Measurements from ENCODE around the gene RUNDC3A. TPM values are rescaled to one million over a fixed set of nuclear protein-coding genes. Genes with fewer than 3 reads are reported as not detected.
A peak's percentile ranks its signal among the peaks of the same experiment; 100 is the strongest.
"Not testable (repeated sequence)": the region's sequence is repeated elsewhere in the genome, so short reads cannot be mapped to it uniquely, and the experiment has no call there.

Gene RUNDC3A
- total RNA-seq, 1 donor from 2014 or later: 0.13 TPM

DNA sequence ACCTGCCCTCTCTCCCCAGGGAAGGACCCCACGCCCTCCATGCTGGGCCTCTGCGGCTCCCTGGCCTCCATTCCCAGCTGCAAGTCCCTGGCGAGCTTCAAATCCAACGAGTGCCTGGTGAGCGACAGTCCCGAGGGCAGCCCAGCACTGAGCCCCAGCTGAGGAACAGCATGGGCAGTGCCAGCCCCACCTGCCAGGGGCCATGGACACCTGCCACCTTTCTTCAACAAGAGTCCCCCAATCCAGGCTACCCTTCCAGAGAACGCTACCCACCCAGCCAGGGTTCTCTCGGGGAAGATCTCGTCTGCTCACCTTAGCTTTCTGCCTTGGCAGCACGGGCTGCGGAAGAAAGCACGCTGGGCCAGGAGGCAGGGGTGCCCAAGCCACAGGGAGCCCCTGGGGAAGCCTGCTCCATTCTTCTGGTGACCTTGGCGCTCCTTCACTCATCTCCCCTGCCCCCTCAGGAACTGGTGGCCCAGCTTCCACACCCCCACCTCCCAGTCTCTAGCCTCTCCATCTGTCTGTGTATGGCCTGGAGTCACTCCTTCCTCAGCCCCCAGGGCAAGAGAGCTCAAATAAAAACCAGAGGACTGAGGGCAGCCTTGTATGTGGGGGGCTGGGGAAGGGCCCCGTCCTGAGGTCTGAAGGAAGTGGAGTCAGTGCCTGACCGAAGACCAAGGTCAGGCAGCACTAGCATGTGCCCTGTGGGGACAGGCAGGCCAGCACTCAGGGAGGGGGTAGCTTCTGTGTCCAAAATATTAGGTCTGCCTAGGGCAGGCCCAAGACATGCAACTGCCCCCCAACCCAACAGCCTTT is 9.9 kb downstream of the RUNDC3A start:
- no peak for DNase-seq (ENCODE audit: low spot score)

DNA sequence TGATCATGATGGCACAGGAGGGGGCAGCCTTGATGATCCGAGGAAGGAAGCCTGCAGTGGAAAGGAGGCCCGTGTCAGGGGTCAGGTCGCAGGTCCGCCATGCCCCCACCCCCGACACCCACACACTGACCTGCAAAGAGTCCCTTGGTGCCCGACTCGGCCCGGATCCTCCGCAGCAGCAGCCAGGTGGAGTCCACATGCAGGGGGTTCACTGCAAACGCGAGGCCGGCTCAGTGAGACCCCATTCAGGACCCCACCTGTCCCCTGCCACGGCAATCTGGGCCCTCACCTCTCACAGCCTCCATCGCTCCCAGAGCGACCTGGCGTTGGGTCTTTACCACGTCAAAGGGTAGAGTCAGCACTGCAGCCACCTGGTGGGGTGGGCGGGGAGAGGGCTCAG is 11.7 kb downstream of the RUNDC3A start:
- no peak for DNase-seq (ENCODE audit: low spot score)

DNA sequence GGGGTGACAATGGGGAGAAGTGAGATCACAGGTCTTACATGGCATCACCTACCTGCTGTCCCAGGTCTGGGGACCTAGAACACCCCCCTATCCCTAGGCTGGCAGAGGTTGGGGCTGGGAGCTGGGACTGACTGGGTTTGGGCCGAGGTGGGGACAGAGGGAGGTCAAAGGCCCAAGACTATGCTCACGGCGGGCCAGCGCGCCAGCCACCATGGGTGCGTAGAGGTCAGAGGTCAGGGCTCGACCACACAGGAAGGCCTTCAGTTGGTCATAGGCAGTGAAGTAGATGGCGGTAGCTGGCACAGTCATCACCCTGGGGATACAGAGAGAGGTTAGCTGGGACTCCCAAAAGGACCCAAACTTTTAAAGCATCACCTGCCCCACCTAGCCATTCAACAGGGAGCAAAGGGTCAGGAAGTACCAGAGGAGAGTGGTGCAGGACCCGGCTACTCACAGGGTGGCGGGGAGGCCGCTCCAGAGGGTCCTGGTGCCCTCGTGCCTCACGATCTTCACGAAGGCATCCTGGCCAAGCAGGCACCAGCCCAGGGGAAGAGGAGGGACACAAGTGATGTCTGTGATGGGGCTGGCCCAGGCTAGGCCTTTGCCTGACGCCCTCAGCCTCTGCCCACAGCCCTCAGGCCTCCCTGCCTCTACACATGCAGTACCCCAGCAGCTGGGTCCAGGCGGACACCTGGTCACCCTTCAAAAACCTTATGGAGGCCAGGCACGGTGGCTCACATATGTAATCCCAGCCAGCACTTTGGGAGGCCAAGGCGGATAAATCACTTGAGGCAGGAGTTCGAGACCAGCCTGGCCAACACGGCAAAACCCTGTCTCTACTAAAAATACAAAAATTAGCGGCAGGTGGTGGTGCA is 13.1 kb downstream of the RUNDC3A start:
- DNase-seq (ENCODE audit: low spot score): no peak

DNA sequence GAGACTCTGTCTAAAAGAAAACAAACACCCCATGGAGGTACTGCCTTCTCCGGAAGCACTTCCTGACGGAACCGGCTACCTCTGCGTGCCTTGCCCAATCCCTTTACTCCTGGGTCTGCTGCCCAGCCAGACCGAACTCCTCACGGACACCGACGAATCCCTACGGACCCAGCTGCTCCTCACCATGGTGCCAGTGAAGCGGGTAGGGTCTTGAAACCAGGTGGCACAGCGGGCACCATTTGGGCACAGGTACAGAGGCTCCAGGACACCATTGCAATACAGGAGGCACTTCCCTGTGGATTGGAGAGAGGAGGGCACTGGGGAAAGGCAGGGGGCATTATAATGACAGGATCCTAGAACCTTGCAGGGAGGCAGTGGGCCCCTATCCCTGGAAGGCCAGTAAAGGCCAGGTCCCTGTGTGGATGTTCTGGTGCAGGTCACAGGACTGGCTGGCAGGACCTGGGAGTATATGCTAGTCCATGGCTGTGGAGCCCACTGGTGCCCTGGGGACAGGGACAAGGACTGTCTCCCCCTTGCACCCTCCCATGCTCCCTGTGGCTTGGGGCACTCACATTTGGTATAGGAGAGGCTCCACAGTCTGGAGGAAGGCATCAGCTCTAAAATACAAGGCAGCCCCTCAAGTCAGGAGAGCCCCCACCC is 14.0 kb downstream of the RUNDC3A start:
- DNase-seq (ENCODE audit: low spot score): no peak

DNA sequence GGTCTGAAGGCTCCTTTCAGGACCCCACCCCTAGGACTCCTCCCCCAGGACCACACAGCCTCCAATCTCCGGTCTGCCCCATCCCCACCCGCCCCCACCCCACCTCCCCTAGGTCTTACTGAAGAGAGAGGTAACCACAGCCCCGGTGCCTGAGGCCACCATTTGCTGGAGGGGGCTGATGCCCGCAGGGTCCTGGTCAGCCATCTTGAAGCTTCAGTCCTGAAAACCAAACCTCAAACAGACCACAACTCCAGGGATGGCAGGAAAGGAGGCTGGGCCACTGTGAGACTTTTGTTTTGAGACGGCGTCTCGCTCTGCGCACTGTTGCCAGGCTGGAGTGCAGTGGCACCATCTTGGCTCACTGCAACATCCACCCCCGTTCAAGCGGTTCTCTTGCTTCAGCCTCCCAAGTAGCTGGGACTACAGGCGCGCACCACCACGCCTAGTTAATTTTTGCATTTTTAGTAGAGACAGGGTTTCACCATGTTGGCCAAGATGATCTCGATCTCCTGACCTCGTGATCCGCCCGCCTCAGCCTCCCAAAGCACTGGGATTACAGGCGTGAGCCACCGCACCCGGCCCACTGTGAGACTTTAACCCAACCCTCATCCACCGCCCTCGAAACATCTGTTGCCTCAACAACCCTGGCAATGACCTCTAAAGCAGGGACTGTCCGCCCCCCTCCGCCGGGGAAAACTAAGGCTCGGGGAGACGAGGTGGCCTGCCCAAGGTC is 15.1 kb downstream of the RUNDC3A start:
- no peak for DNase-seq (ENCODE audit: low spot score)

DNA sequence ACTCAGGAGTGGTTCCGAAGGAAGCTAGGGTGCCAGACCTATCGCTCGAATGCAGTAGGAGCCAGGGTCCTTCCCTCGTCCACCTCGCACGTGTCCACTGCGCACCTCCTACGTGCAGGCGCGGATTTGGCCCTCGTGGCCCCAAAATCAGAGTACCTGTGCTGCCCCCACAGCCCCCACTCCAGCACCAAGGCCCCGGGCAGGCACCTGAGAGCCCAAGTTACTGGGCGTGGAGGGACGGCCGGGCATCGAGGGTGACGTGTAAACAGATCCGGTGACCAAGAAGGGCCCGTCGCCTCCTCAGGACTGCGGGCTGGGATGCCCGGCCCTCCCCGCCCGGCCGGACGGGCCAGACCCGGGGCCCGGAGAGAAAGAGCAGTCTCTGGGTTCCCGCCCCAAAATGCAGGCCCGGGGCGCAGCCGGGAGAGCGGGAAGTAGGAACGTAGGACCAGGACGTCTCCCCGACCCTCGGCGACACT is 15.7 kb downstream of the RUNDC3A start:
- no peak for DNase-seq (ENCODE audit: low spot score)

DNA sequence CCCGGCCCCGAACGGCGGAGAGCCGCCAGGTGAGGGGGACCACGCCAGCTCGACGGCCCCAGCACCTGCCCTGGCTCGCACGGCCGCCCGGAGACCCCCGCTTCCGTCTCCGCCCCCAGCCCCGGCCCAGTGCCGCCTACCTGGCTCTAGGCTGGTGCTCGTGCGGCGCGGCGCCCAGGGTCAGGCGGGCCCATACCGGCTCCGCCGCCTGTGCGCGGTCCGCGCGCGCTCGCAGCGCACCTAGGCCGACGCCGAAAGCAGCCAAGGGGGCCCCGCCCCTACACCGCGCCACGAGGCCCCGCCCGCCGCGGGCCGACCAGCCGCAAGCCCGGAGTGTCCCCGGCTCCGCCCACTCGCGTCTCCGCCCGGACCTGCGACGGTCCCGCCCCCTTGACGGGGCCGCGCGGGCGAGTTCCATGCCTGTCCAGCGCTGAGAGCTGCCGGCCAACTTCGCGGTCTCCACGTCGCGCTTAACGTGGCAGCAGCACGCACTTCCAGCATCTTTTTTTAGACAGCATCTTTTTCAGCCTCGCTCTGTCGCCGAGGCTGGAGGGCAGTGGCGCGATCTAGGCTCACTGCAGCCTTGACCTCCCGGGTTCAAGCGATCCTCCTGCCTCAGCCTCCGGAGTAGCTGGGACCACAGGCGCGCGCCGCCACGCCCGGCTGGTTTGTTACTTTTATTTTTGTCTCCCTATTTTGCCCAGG is 16.3 kb downstream of the RUNDC3A start, which contains the start of gene SLC25A39:
TSS of gene SLC25A39 (minus strand) at position 253 of the 705 bp plus-strand sequence. CDS start 1,261 bp downstream, outside the sequence.
- DNase-seq (ENCODE audit: low spot score): peak; percentile 99

DNA sequence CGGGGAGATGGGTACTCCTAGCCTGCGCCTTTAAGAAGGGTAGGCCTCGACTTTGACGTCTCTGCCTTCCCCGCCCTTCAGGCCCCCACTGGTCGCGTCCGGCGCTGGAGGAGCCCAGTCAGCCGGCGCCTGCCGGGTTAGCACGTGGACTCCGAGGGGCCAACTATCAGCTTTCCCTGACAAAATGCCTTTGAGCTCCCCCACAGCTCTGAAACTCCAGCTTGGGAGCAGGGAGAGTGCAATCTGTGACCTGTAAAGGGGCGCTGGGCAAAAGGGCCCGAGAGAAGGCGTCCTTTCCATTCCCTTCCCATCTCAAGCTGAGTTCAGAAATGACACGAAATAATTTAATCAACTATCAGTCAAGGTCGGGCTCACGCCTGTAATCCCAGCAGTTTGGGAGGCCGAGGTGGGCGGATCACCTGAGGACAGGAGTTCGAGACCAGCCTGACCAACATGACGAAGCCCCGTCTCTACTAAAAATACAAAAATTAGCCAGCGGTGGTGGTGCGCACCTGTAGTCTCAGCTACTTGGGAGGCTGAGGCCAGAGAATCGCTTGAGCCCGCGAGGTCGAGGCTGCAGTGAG is 18.6 kb downstream of the RUNDC3A start:
- peak; percentile 97 for DNase-seq (ENCODE audit: low spot score)

DNA sequence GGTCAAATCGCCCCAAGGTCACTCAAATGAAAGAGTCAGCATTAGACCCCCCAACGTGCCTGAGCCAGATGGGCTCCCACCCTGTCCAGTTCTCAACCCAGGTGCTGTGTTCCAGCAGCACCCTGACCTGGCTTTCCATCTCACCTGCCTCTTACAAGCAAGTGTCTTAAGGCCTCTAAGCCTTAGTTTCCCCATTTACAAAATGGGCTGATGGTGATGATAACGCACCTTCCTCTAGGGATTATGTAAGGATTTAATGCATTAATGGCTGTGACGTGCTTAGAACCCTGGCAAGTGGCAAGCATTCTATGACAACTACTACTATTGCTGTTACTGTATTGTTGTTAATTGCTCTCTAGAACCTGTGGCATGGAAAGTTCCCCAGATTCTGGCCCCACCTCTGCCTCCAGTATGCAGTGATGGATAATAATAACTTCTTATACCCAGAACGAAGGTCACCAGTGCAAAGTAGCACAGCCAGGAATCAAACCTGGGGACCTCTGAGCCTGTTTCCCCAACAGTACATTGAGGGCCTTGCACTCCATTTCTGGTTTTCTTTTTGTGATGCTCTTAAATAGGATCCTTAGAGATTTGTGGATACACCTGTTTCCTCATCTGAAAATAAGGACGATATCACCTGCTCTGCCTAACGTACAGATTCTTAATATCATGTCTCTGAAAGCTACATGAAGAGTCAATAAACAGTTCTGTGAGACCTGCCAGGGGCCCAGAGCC is 19.5 kb downstream of the RUNDC3A start:
- DNase-seq (ENCODE audit: low spot score): no peak

DNA sequence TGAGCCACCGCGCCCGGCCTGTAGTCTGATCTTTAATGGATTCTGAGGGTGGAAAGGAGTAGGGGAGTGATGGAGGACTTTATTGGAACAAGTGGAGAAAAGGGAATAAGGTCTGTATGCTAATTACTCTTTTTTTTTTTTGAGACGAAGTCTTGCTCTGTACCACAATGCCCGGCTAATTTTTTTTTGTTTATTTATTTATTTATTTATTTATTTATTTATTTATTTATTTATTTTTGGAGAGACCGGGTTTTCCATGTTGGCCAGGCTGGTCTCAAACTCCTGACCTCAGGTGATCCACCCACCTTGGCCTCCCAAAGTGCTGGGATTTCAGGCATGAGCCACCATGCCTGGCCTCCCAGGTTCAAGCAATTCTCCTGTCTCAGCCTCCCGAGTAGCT is 21.1 kb downstream of the RUNDC3A start:
- DNase-seq (ENCODE audit: low spot score): not testable (repeated sequence)

DNA sequence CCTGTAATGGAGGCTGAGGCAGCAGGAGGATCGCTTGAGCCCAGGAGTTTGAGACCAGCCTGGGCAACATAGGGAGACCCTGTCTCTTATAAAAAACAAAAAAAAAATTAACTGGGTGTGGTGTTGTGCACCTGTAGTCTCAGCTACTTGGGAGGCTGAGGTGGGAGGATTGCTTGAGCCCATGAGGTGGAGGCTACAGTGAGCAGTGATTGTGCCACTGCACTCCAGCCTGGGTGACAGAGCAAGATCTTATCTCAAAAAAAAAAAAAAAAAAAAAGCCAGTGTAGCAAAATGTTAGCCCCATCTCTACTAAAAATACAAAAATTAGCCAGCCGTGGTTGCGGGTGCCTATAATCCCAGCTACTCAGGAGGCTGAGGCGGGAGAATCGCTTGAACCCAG is 21.9 kb downstream of the RUNDC3A start:
- not testable (repeated sequence) for DNase-seq (ENCODE audit: low spot score)

DNA sequence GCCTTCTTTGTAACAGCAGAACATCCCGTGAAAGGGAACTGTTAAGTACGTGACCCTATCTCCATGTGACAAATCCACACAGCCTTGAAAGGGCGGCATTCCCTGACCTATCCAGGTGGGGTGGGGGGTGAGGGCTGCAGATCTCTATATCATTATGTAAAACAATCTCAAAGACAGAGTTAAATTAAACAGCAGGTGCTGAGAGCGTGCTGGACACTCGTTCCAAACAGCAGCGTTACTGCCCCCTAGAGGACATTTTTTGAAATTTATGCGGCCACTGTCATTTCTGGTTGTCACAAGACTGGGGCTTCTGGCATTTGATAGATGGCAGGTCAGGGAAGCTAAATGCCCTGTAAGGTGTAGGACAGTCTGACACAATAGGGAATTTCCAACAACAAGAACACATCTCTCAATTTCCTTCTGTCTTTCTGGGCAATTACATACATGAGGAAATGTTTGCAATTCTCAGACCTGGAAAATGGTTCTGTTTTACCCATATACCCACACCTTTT is 22.9 kb downstream of the RUNDC3A start:
- DNase-seq (ENCODE audit: low spot score): no peak

DNA sequence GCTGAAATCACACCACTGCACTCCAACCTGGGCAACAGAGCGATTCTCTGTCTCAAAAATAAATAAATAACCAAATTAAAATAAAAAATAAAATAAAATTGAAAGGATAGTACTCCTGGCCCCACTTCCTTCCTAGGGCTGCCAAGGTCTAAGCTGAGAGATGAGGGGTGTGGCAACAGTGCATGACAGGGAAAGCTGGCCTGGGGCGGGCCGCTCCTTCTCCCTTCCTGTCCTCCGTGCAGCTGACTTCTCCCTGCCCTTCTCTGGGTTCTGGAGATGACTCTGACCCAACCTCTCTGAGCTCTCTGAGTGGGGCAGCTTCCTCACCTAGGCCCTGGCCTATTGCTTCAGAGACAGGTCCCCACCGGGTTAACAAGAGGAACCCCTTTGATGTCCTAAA is 25.0 kb downstream of the RUNDC3A start:
- no peak for DNase-seq (ENCODE audit: low spot score)

DNA sequence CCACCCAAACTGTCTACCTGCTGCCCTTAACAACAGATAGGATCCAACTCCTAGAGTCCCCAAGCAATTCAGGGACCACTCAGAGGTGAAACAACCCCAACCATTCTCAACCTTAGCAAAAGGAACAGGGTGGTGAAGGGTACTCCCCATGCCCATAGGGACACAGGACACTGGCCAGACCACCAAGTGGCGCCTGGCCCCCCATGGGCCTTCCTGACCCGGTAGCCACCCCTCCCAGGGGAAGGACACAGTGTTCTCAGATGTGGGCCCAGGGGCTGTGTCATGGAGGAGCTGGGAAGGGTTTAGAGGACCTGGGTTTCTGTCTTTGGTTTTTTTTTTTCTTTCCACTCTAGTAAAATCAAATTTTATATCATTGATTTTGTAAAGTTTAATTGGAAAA is 25.9 kb downstream of the RUNDC3A start:
- no peak for DNase-seq (ENCODE audit: low spot score)

DNA sequence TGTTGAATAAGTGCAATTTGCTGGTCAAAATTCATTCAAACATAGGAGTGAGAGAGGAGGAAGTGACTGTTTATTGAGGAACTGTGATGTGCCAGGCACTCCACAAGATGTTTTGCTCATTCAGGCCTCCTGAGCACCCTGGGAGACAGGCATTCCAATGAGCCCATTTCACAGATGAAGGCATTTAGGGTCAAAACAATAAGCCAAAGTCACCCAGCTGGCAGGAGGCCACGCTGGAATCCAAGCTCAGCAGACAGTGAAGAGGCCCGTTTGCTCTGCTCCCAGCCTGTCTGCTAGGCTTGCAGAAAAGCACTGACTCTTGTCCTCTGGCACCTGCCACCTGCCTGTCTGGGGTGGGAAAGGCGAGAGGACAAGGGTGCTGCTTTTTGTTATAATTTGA is 26.3 kb downstream of the RUNDC3A start:
- DNase-seq (ENCODE audit: low spot score): no peak

DNA sequence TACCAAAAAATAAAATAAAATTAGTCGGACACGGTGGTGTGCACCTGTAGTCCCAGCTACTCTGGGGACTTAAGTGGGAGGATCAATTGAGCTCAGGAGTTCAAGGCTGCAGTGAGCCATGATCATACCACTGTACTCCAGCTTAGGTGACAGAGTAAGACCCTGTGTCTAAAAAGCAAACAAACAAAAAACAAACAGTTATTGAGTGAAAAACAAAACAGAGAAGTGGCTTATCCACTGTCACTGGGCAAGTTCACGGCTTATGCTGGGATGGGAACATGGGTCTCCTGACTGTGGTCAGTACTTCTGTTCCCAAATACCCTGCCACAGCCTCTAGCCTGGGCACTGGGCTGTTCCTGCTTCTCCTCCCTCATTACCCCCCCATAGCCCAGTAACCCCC is 27.2 kb downstream of the RUNDC3A start:
- DNase-seq (ENCODE audit: low spot score): no peak

DNA sequence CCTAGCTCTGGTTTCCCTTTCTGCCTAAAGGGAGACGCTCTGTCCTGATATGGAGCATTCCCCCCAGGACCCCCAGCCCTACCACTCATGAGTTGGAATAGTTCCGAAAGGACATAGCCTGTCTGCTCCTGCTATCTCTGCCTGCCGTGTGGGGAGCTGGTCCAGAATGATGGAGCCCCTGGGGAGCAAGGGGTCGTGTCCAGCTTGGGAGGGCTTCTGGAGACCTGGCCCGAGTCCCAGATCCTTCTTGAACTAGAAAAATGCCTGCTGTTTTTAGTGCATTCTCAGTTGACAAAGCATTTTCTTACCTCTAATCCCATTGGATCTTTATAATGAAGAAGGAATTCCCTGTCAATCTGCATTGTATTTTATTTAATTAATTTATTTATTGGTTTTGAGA is 27.6 kb downstream of the RUNDC3A start:
- no peak for DNase-seq (ENCODE audit: low spot score)

DNA sequence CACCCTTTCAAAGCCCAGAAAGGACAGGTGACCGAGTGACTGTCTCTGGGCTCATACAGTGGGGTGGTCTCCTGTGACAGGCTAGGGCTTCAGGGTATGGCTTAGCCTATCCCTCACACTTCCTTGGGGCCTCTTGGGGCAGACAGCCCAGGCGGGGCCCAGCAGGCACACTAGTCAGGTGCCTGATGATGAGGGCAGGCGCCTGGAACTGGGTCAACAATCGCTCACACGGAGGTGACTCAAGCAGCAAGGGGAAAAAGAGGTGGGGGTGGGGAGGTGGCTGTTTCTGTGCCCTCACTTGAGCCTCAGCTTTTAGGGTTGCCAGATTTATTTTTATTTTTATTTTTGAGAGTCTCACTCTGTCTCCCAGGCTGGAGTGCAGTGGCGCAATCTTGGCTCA is 30.3 kb downstream of the RUNDC3A start:
- DNase-seq (ENCODE audit: low spot score): no peak

DNA sequence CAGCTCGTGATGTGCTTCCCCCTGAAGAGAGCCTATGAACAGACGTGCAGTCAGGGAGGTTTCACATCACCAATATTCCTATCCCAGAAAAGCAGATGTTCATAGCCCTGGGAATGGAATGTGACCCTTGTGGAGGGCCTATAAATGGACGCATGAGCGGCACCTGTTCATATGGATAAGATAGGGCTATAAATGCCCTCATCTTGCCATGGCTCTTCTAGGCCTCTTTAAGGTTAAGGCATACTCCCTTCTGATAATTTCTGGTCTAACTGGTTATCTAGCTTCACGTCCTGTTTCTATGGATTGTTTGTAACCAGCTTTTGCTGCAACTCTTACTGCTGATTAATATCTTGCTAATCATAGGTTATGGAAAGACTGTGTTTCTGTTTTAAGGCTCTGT is 32.2 kb downstream of the RUNDC3A start:
- DNase-seq (ENCODE audit: low spot score): not testable (repeated sequence)

All from mesenteric fat pad (tissue), 1 donor.